ENCODE measurements around the gene PPP1R13B.

- no peak for TF ChIP-seq ZNF274 (IDR thresholded peaks at IDR 0.05; ENCODE audit: low read depth, low read length)
- TF ChIP-seq YY1 (IDR thresholded peaks at IDR 0.05; ENCODE audit: insufficient read depth, insufficient read length) = no peak
These were observed 122.2 kb downstream of the PPP1R13B start for GRCh38 chr14:103725001-103725682.
